Small intestine (tissue), 16 donors: ENCODE measurements around the gene MRPL47. TPM values are rescaled to one million over a fixed set of nuclear protein-coding genes. Genes with fewer than 3 reads are reported as not detected.
"Not testable (repeated sequence)": the region's sequence is repeated elsewhere in the genome, so short reads cannot be mapped to it uniquely, and the experiment has no call there.

Source experiments
- DNase-seq, 2 donors: peaks; one replicate each; pipeline versions ENCODE4 v3.0.0 to v3.0.0-alpha.2; 2013
- FAIRE-seq: peaks from 2 replicates; lab custom pipeline; 2012; peaks lifted over from hg19 to GRCh38; lab: Jason Lieb, UNC
- H3K27ac ChIP-seq, 3 donors: one replicate each; pipeline ENCODE4 v1.5.1; 2013; ENCODE audit warnings: low read length in 2 of 3, mild to moderate bottlenecking in 2 of 3, control low read depth in 1 of 3, inconsistent platforms in 1 of 3, low read depth in 1 of 3, moderate library complexity in 1 of 3
- H3K27me3 ChIP-seq, 3 donors: one replicate each; pipeline ENCODE4 v1.6.1; 2013; ENCODE audit warnings: low read length in 3 of 3, inconsistent platforms in 1 of 3; ENCODE audit not compliant: control insufficient read depth in 3 of 3, insufficient read depth in 3 of 3
- H3K36me3 ChIP-seq, 3 donors: one replicate each; pipeline ENCODE4 v1.6.1; 2013; ENCODE audit warnings: low read length in 3 of 3, inconsistent platforms in 1 of 3, low read depth in 1 of 3, mild to moderate bottlenecking in 1 of 3, moderate library complexity in 1 of 3; ENCODE audit not compliant: control insufficient read depth in 3 of 3, insufficient read depth in 2 of 3
- H3K4me1 ChIP-seq, 3 donors: one replicate each; pipeline ENCODE4 v1.6.1; 2013; ENCODE audit warnings: low read length in 2 of 3, inconsistent platforms in 1 of 3, low read depth in 1 of 3, mild to moderate bottlenecking in 1 of 3, moderate library complexity in 1 of 3; ENCODE audit not compliant: control insufficient read depth in 3 of 3, insufficient read depth in 2 of 3
- H3K4me3 ChIP-seq, 3 donors: one replicate each; pipeline ENCODE4 v1.5.1; 2013; ENCODE audit warnings: low read length in 3 of 3, control low read depth in 1 of 3, inconsistent platforms in 1 of 3, low read depth in 1 of 3, mild to moderate bottlenecking in 1 of 3, moderate library complexity in 1 of 3
- H3K9me3 ChIP-seq, 2 donors: one replicate each; pipeline ENCODE4 v1.6.1; 2013; ENCODE audit warnings: low read depth in 1 of 2, low read length in 1 of 2; ENCODE audit not compliant: control insufficient read depth in 2 of 2, insufficient read depth in 1 of 2
- WGBS, 3 donors: extraction: QIAGEN DNeasy Blood & Tissue Kit; methylation state at CpG; one replicate each; pipeline ENCODE4 v1.1.7; 2013; 5-methylcytosine and 5-hydroxymethylcytosine counted together
- long read RNA-seq, 10 donors: transcript quantifications; one replicate each; lab custom pipeline, GENCODE V29; 2026
- polyA plus RNA-seq, 4 donors: library from polyadenylated mRNA; stranded (reverse) in 3 of 4; unstranded in 1 of 4; fragments of 200-250 nt in 3 of 4; fragments of 120-200 nt in 1 of 4; gene quantifications; one replicate each; pipeline versions ENCODE4 v1.2.1 to v1.2.3, GENCODE V29; 2013
- donor health status: healthy with polysubstance abuse.
- donor health status: control.
- donor health status: control.
- donor health status: Bipolar disorder and iron deficiency.
- donor health status: healthy.

The MRPL47 gene
- polyA plus RNA-seq = 10 to 100 TPM; 34.1 to 56.0 (median 50.1) TPM
- long read RNA-seq, donor 1 = 0 reads
- long read RNA-seq, donor 2, transcript MRPL47-203 (7 exons, 1,370 nt) = major isoform, 8 of 8 reads
- long read RNA-seq, donor 2, partial matches to known transcripts = 0 of 8 reads
- long read RNA-seq, donor 2, other reads (novel, unspliced or antisense) = 0 of 8 reads
- long read RNA-seq, donor 3, transcript MRPL47-203 (7 exons, 1,370 nt) = major isoform, 17 of 17 reads
- long read RNA-seq, donor 3, partial matches to known transcripts = 0 of 17 reads
- long read RNA-seq, donor 3, other reads (novel, unspliced or antisense) = 0 of 17 reads
- long read RNA-seq, donor 4, partial matches to known transcripts = 0 of 1 reads
- long read RNA-seq, donor 4, other reads (novel, unspliced or antisense) = 0 of 1 reads
- long read RNA-seq, donor 5, partial matches to known transcripts = 0 of 3 reads
- long read RNA-seq, donor 5, other reads (novel, unspliced or antisense) = 0 of 3 reads
- long read RNA-seq, donor 6, transcript MRPL47-203 (7 exons, 1,370 nt) = major isoform, 19 of 205 reads
- long read RNA-seq, donor 6, partial matches to known transcripts = 174 of 205 reads
- long read RNA-seq, donor 6, other reads (novel, unspliced or antisense) = 9 of 205 reads
- long read RNA-seq, donor 7 = 0 reads
- long read RNA-seq, donor 8, partial matches to known transcripts = 0 of 1 reads
- long read RNA-seq, donor 8, other reads (novel, unspliced or antisense) = 0 of 1 reads
- long read RNA-seq, donor 9, partial matches to known transcripts = 0 of 2 reads
- long read RNA-seq, donor 9, other reads (novel, unspliced or antisense) = 0 of 2 reads
- long read RNA-seq, donor 10, transcript MRPL47-203 (7 exons, 1,370 nt) = major isoform, 30 of 33 reads
- long read RNA-seq, donor 10, partial matches to known transcripts = 0 of 33 reads
- long read RNA-seq, donor 10, other reads (novel, unspliced or antisense) = 0 of 33 reads

DNA sequence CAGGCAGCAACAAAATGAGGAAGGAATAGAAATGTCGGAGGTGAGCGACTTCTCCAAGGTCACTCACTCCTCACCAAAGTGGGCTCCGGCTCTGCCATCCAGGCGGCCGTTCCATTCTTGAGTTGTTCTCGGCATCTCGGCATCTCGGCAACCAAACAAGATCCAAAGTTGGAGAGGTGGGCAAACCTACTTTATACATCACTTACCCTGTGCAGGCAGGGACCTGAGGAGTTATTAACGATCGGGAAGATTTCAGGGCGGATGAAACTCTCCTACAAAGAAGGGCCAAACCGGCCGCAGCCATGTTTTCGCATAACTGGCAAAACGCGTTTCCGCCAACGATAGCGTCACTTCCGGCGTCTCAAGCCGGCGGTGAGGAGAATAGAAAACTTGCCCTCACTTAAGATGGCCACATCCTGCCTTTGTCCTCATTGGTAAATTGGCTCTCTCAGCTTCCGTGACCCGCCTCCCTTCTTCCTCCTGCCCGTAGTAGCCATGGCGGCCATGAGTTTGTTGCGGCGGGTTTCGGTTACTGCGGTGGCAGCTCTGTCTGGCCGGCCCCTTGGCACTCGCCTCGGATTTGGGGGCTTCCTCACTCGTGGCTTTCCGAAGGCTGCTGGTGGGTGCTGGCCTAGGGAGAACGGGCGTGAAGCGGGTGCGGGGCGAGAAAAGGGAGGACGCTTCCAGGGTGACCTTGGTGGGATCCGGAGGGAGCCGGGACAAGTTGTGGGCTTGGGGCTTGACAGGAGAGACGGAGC is at the start of gene MRPL47, which contains the start of gene NDUFB5:
TSS of gene MRPL47 (minus strand) at position 318 of the 758 bp plus-strand sequence. CDS start at position 304, 14 bp downstream.
TSS of gene NDUFB5 (plus strand) at position 474 of the 758 bp plus-strand sequence. CDS start at position 496, 22 bp downstream.
- Histone ChIP-seq H3K9me3 (no peaks in the 10 kb centered on the region), H3K36me3 (peaks cover 0 to 28% (median 3%) of the 10 kb centered on the region in 3 donors), H3K27ac (peak within 1 kb of the TSS; percentile 73 to 98 (median 86)), H3K27me3 (no peaks in the 10 kb centered on the region), H3K4me3 (peak within 1 kb of the TSS; percentile 55 to 72 (median 60)), H3K4me1 (peaks cover 0 to 3% (median 2%) of the 10 kb centered on the region in 3 donors)
- 0% methylated on average over 44 to 45 of the region's 45 CpGs for WGBS, 3 donors
- DNase-seq (peak; percentile 97 to 98), FAIRE-seq (no peak)

GRCh38 chr3:179653096-179653797 is 48.8 kb upstream of the MRPL47 start:
- Histone ChIP-seq H3K36me3 (no peaks in the 10 kb centered on the region), H3K27me3 (peaks cover 0 to 5% (median 0%) of the 10 kb centered on the region in 3 donors), H3K4me3 (peak overlapping the region; percentile 63 to 94 (median 77)), H3K4me1 (peaks cover 0 to 6% (median 2%) of the 10 kb centered on the region in 3 donors), H3K27ac (peak overlapping the region in 2 of 3 donors; percentile 87 to 98), H3K9me3 (no peaks in the 10 kb centered on the region)
- FAIRE-seq (no peak), DNase-seq (peak; percentile 53 to 80)
- WGBS, 3 donors = 0 to 1% (median 0%) methylated on average over 75 to 77 of the region's 77 CpGs

GRCh38 chr3:179652447-179653095 is 48.1 kb upstream of the MRPL47 start, which contains the start of gene USP13:
TSS of gene USP13 (plus strand) at chr3:179653040. CDS start at chr3:179653226, 186 bp downstream.
- WGBS, 3 donors = 0 to 1% (median 1%) methylated on average over 42 to 56 of the region's 56 CpGs
- FAIRE-seq (no peak), DNase-seq (peak in 1 of 2 donors; percentile 29)
- H3K9me3 ChIP-seq = no peaks in the 10 kb centered on the region
- peak within 1 kb of the TSS; percentile 63 to 94 (median 77) for H3K4me3 ChIP-seq
- H3K27ac ChIP-seq = peak within 1 kb of the TSS in 2 of 3 donors; percentile 87 to 98
- H3K36me3 ChIP-seq = no peaks in the 10 kb centered on the region
- H3K27me3 ChIP-seq = peaks cover 0 to 5% (median 0%) of the 10 kb centered on the region in 3 donors
- H3K4me1 ChIP-seq = peaks cover 0 to 6% (median 2%) of the 10 kb centered on the region in 3 donors

GRCh38 chr3:179651687-179652446 is 47.4 kb upstream of the MRPL47 start:
- no peaks in the 10 kb centered on the region for H3K9me3 ChIP-seq
- WGBS, 3 donors = 41 to 48% (median 45%) methylated on average over 11 of the region's 11 CpGs
- peaks cover 0 to 5% (median 0%) of the 10 kb centered on the region in 3 donors for H3K27me3 ChIP-seq
- H3K4me1 ChIP-seq = peaks cover 0 to 6% (median 2%) of the 10 kb centered on the region in 3 donors
- H3K36me3 ChIP-seq = no peaks in the 10 kb centered on the region
- FAIRE-seq (no peak), DNase-seq (no peak)
- H3K4me3 ChIP-seq = peak overlapping the region in 1 of 3 donors; percentile 55
- H3K27ac ChIP-seq = peak overlapping the region in 2 of 3 donors; percentile 61 to 98

GRCh38 chr3:179646177-179646576 is 41.7 kb upstream of the MRPL47 start:
- H3K27me3 ChIP-seq = no peaks in the 10 kb centered on the region
- no peaks in the 10 kb centered on the region for H3K9me3 ChIP-seq
- no peaks in the 10 kb centered on the region for H3K36me3 ChIP-seq
- DNase-seq (no peak), FAIRE-seq (no peak)
- H3K4me1 ChIP-seq = peaks cover 0 to 6% (median 0%) of the 10 kb centered on the region in 3 donors
- 81 to 87% (median 86%) methylated on average over 3 of the region's 3 CpGs for WGBS, 3 donors
- no peak overlapping the region for H3K4me3 ChIP-seq
- H3K27ac ChIP-seq = no peak overlapping the region

- H3K27me3 ChIP-seq, DNase-seq, FAIRE-seq, H3K4me3 ChIP-seq, H3K4me1 ChIP-seq, H3K36me3 ChIP-seq, H3K27ac ChIP-seq, H3K9me3 ChIP-seq: not testable (repeated sequence)
- WGBS, 3 donors = 85 to 89% (median 89%) methylated on average over 8 of the region's 8 CpGs
Measured at GRCh38 chr3:179643837-179644236, 39.4 kb upstream of the MRPL47 start.
